HG03558 (cell line): ENCODE data around the gene FANCC.

ENCODE experiments used
- ATAC-seq: cut with Tn5 transposase; IDR thresholded peaks from one replicate; pipeline ENCODE4 v1.9.1; 2021; ENCODE audit warnings: moderate number of reproducible peaks; ENCODE audit not compliant: unreplicated experiment; ENCODE audit errors: extremely low read depth

Gene FANCC

DNA sequence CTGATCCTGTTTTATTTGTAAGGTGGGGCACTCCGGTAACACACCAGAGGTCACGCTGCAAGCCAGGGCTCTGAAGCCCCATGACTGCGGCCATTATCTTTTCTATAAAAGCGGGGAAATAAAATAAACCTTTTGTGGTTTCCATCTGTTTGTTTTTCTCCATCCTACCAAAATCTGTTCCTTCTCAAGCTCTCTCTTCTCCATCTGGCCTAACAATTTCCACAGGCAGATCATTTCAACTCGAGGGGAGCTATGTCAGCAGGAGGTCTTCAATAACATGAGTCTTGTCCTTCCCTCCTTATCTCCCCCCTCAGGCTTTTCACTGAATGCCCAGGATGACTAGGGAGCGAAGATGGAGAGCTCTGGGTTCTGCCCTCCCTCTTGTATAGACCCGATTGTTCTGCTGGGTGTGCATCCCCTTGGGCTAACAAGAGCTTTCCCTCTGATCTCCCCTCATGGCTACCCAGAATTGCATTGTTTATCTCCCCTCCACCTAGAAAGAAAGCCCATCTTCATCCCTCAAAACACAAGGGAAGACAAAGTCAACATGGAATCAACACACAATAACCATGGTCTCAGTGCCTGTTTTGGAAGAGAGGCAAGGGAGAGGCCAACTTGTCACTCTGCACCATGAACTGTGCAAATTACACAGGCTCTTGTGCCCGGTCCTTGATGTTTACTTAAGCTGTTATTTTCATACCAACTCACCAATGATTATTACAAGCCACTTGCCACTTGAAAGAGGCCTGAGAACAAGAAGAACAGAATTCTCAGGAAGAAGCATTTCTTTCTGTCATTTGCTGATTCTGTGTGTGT is 187.8 kb downstream of the FANCC start:
- ATAC-seq, result no peak

DNA sequence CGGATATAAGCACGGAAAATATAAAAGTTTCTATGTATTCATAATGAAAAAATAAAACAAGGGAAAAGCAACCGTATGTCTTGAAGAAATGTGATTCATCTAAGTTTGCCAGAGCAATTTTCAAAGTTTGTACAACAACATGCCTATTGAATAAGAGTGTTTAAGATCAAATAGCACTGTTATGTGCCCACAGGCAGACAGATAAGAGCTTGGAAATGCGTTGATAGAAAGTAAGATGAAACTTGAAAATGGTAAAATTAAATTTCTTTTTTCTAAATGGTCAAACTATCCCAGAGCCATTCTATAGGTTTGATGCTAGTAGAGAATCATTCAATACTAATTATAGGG is 189.4 kb downstream of the FANCC start:
- ATAC-seq, result no peak

DNA sequence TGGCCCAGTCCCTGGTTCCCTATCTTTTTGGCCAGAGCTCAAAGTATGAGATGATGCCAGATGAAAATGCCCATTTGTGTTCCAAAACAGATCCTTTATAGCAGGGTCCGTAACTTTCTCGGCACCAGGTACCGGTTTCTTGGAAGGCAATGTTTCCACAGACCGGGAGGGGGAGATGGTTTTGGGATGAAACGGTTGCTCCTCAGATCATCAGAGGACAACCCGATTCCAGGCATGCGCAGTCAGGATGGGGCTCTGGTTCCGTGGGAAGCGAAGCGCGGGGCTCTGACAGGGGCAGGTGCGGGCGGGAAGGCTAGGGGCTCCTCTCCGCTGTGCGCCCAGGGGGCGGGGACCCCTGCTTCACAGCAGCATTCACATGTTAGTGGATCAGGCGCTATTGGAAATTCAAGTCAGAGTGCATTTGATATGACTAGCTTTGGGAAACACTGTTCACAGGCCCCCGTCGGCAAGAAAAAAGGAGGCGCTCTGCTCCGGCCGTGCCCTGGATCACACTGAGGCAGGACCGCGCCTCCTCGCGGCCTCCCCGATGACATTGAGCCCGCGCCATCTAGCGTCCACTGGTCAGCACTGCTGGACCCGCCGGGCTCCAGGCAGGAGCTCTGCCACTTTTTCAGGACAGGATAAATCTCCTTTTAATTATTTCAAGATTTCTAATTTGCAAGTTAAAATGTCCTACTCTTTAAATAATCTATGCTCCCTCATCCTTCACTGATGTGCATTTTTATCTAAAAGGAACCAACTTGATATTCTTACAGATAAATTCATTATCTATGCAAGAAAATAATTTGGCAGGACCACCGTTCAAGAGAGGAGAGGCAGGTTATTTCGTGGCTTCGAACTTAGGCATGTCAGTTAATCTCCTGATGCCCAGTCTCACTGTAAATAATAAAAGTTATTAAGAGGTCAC is 190.0 kb downstream of the FANCC start:
- ATAC-seq, result no peak

DNA sequence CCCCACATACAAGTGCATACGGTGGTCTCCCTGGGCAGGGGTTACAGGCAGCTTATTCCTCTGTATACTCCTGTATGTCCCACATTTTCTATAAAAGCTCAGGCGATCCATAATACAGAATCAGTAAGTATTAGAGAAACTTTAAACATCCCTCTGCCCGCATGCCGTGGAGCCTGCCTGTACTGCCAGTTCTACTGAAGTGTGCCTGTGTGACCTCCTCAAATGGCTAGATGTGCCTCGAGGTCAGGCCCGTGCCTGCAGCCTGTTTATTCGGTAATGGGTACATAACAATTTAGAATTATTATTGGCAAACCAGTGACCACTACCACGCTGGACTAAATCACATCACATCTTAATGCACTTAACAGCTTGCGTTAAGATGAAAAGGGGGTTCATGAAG is 190.8 kb downstream of the FANCC start:
- no peak for ATAC-seq

DNA sequence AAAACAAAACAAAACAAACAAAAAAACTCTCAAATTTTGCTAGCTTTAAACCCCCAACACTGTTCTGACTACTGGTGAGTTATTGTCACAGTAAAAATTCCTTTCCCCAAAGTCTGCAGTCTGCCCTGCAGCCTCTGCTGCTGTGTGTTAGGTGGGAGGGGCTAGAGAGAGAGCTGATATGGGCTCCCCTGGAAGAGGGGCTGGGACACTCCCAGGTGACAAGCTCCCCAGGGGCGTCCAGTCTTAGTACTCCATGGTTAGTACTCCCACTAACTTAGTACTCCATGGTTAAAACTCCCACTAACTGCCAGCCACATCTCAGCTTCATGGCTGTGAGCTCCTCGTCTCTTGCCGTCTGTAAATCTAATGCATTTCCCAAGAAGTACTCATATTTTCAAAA is 191.9 kb downstream of the FANCC start:
- no peak for ATAC-seq

DNA sequence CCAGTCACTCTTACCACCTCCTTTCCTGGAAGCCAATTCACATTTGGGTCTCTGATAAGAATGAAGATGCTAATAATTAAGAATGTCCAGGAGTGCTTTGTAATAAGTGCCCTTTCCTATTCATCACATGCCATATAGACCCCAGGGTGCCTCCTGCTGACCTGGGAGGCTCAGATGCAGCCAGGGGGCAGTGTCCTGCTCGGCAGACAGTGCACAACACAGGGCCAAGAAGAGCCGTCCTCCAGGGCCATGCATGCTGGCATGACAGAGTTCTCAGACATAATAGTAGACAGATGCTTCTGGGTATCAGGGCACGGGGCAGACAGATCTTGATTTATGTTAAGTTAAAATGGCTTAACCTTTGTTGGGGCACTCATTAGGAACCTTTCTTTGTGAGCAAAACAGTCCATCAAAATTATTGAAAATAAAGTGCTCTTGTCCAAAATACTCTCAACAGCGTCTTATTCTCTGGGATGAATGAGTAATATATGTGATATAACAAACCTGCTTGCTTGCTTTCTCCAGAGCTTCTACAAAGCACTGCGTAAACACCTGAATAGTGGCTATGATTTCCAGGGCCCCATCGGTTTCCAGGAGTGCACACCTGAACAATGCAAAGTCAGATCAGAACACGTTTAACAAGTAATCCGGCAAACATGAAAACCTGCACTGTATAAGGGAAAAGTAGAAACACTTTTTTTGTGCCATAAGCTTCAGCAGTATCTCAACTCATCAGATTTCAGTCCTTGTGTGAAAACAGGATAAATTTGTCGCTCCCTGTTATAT is 192.7 kb downstream of the FANCC start:
- ATAC-seq, result no peak

DNA sequence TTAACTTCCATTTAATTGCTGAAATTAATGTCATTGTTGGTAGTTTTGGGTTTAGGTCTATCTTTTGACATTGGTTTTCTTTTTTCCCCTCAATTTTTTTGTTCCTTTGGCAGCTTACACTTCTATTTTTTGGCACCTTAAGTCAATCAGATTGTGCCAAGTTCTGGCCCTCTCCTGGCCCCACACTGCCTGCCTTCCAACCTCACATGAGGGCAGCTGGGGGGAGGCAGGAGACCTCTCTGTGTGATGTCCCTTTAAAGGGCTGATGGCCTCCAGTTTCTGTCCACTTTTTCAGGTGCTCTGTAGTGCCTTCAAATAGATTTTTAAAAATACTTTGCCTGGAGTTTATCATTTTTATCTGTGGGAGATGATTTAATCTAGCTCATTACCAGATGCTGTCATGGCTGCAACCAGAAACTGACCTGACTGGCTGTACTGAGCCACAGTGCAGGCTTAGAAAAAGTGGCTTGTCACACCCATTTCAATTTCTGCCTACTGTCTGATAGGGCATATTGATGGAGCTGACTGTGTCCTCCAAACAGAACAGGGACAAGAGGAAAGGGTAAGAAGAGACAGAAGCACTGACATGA is 196.6 kb downstream of the FANCC start:
- ATAC-seq, result no peak

DNA sequence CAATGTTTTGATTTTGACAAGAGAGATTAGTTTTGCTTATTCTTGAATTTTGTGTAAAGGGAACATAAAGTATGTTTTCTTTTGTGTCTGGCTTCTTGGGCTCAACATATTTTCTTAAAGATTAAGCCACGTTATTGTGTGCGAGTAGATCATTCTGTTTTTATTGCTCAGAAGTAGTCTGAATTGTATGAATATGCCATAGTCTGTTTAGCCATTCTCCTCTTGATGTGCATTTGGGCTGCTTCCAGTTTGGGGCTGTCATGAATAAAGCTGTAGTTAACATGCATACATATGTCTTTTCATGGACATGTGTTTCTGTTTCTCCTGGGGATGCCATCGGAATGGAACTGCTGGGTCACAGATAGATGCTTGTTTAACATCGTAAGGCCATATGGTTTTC is 198.9 kb downstream of the FANCC start:
- no peak for ATAC-seq

DNA sequence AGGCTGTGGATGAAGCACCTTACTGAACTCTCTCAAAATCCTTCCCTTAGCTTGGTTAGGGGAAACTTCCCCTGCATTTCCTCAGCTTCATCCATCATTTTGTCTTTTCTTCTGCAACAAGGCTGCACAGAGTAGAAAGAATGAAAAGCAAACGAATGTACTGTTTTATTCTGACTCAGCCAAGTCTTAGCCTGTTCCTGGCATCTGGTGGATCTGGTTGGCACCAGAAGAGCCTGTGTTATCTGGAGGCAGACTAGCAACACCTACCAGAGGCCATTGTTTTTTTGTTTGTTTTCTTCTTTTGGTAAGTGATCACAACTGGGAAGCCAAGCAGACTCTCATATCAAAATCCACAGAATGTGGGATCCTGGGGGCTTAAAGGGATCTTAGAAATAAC is 200.7 kb downstream of the FANCC start:
- no peak for ATAC-seq

DNA sequence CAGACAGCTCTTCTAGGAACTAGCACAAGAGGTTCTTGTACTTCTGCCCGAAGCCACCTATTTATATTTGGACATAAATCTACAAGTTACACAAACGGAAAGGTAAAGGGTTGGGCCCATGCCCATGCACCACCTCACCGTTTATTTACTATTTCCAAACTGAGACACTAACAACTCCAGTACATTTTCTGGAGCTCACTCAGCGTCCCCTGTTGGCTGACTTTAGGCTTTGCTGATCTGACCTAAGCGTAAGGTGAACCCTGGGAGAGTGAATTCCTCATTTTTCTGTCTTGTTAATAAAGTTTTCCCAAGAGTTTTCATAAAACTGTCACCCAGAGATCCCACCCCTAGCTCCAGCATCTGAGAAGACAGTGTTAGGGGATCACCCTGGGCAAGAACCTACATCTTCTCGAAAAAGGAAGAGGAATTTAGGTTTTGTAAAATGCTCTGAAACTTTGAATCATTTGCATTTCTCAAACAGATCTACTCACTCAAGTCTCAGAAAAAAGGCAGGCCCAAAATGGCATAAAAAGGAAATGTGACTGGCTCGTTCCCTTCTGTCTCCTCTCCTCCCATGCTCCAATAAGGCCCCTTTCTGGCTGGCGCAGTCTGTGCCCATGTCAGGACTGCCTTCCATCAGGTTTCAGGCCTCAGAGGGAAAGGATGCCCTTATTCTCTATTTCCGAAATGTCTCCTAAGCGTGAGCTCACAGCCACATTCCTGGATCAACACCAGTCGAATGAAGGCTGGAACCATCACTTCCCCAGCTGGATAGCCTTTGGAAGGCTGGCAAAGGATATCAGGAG is 201.3 kb downstream of the FANCC start:
- no peak for ATAC-seq

DNA sequence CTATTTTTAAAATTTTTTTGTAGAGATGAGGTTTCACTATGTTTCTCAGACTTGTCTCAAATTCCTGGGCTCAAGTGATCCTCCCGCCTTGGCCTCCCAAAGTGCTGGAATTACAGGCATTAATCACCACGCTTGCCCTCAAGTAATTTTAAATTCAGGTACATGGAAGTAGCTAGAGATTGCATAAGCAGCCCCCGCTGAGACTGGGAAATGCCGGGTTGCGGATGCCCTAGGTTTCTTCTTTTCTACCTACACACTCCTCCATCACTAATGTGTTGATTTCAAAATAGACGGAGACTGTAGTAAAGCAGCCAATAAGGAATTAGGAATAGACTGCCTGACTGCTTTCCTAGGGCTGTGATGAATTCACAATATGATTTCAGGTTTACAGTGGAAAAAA is 202.4 kb downstream of the FANCC start:
- ATAC-seq, result no peak

DNA sequence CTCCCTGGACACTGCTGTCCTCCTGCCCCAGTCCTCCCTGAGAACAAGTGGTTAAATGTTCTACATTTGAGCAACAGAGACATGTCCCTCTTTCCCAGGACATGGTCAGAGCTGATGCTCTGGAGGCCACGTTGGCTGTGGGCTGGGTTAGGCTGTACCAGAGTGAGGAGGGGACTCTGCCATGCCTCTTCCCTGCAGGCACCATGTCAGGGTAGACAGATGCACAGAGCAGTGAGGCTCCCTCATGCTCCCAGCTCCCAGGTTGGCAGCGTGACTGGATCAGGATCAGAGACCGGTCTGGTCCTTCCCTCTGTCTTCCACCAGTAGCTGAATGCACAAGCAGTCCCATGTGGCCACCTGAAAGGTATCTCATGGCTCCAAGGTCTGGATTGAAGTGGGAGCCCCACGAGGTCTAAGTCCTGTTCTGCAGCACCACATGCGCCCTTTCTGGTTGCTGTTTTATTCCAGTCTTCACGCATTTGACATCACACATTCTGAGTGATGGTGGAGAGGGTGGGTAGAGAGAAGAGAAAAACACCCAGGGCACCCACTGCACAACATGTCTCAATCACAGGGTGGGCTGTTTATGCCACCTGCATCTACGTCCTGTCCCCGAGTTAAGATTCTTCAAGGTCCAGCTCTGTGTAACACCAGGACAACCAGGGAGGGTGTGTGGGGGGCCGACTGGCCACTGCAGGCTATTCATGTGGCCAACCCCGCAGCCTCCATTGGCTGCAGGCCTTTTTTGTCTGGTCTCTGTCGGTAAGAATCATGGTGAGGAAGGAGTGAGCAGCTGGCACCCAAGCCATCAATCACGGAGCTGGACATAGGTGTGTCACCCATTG is 204.9 kb downstream of the FANCC start:
- ATAC-seq, result no peak

DNA sequence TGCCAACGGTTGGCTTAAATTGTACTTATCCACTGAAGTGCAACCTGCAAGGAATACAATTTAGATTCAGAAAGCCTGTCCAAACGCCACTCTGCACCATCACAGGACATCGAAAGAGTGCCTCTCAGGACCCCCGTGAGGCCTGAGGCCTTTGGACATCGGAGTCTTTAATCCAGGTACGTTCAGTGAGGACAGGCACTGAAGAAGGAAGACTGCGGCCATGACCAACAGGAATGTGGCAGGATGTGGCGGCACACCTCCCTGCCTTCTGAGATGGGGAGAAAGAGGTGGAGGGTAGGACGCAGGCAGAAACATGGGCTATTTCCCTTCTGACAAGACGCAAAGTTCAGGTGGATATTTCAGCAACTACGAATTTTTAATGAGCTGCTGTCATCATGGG is 205.8 kb downstream of the FANCC start:
- ATAC-seq, result no peak

DNA sequence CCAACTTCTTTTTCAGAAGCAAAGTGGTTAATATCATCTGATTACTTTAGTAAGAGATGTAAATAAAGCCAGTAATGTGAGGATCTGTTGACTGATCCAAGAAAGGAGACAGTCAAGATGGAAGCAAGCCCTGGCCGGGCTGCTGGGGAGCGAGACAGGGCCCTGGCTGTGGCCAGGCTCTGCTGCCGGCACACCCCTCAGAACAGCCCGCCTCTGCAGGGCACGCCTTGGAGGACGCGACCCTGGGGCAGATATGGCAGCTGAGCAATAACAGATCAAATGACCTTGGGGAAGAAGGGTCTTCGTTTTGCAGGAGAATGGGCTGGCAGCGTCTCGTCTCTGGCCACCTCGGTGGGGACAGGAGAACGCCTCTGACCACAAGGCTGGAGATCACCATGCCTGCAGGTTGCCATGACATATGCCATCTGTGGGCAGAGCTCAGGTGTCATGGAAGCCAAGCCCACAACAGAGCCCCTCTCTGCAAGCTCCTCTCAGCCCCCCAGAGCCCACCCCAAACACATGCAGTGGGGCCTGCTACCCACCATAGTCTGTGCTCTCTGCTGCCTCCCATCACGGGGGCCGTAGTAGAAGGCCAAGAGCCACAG is 206.5 kb downstream of the FANCC start:
- ATAC-seq, result no peak

DNA sequence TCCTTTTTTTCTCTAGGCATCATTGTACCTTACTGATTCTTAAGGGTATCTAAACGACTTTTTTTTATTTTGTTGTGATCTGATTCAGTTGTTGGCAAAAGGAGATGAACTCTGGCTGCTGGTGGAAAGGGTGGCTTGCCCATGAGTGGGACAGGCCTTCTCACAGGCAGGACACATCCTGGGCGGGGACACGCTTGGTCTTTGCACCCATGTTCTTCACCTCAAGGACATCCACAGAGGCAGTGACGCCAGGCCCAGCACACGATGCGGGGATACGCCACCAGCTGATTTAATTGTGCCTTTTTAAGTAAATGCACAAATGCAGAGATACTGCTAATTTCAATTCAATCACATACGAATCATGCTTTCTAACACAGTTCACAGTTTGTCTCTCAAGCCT is 208.1 kb downstream of the FANCC start:
- no peak for ATAC-seq

DNA sequence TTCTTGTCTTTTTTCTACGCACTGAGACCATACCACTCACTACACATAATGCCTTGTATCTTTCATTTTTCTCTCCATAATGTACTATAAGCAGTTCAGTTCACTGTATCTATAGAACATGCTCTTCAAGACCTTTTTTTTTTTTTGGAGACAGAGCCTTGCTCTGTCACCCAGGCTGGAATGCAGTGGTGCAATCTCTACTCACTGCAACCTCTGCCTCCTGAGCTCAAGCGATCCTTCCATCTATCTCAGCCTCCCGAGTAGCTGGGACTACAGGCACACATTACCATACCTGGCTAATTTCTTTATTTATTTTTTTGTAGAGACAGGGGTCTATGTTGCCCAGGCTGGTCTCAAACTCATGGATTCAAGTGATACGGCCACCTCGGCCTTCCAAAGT is 208.7 kb downstream of the FANCC start:
- no peak for ATAC-seq

DNA sequence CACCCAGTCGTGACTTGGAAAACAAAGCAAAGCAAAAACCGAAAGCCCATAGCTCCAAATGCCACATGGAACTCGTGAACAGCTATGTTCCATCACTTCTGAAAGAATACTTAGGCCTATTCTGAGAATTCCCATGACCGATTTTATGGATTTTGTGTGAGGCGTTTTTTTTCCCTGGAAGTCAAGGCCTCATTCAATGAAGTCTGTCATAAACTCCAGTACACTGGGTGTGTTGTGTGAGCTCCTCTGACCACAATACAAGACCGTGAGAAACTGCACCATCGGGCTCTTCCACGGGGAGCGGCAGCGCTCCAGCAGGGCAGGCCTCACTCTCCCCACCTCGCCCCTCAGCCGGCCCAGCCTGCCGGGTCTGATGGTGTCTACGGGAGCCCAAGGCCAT is 209.5 kb downstream of the FANCC start:
- ATAC-seq, result no peak

DNA sequence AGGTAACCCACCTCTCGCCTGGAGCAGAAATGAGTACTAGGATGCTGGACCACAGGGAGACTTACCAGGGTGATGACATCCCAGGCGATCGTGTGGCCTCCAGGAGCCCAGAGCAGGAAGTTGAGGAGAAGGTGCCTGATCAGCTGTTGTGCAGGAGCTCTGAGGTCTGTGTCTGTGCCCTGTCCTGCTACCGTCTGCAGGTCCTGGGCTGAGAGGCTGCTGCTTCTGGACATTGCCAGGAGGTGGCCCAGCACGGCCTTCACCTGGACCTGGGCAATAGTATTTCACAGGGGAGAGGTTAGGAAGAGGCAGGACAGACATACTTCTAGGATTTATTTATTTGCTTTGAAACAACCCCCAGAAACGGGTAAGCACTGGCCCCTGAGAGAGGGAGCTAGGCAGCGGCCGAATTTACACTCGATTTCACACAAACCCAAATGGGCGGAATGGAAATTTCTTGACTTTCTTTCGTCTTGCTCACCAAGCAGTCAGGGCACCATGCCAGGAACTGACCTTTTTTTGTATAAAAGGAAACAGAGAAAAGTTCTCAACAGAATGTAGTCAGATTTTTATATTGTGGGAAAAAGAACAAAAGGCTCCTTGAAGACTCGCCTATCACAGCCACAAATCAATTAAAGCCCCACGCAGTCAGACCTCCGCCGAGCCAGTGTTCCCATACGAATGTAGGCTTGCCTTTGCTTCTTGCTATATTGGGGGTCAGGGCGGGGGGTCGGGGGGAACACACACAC is 210.3 kb downstream of the FANCC start:
- ATAC-seq, result no peak
